GM18505 (cell line): ENCODE data around the gene NAT16.
A peak's percentile ranks its signal among the peaks of the same experiment; 100 is the strongest.

Source experiments
- ATAC-seq: cut with Tn5 transposase; IDR thresholded peaks from one replicate; pipeline ENCODE4 v1.9.1; 2021; ENCODE audit not compliant: unreplicated experiment
- POLR2A ChIP-seq: IDR thresholded peaks from 4 replicates; pipeline ENCODE4 v1.6.1; 2011; ENCODE audit warnings: borderline replicate concordance; ENCODE audit not compliant: insufficient read depth, insufficient read length; ENCODE audit errors: extremely low read depth

The NAT16 gene

GRCh38 chr7:101180130-101180755, at the start of gene NAT16:
TSS of gene NAT16 (minus strand) at chr7:101180293. CDS start at chr7:101174807, 5,486 bp downstream.
- no peak for TF ChIP-seq POLR2A
- no peak for ATAC-seq

- ATAC-seq, result no peak
- TF ChIP-seq POLR2A, result no peak
These were observed 46.6 kb upstream of the NAT16 start for GRCh38 chr7:101226721-101227120.

- no peak for TF ChIP-seq POLR2A
- no peak for ATAC-seq
These were observed 45.6 kb upstream of the NAT16 start for GRCh38 chr7:101225650-101226049.

GRCh38 chr7:101223528-101223927, 43.4 kb upstream of the NAT16 start:
- no peak for ATAC-seq

GRCh38 chr7:101222275-101222830, 42.3 kb upstream of the NAT16 start:
- no peak for TF ChIP-seq POLR2A
- no peak for ATAC-seq

More at GRCh38 chr7:101223528-101223927, 43.4 kb upstream of the NAT16 start:
- TF ChIP-seq POLR2A, result no peak

GRCh38 chr7:101220295-101220694, 40.2 kb upstream of the NAT16 start:
- no peak for TF ChIP-seq POLR2A
- no peak for ATAC-seq

- ATAC-seq, result peak; percentile 8
- no peak for TF ChIP-seq POLR2A
These were observed 38.4 kb upstream of the NAT16 start for GRCh38 chr7:101218236-101219125.

- TF ChIP-seq POLR2A, result peak; percentile 51
- peak; percentile 63 for ATAC-seq
These were observed 37.5 kb upstream of the NAT16 start, which contains the start of the genes PLOD3 and ZNHIT1 for GRCh38 chr7:101217388-101218235. TSS of gene PLOD3 (minus strand) at chr7:101217581. CDS start at chr7:101217274, 307 bp downstream. TSS of gene ZNHIT1 (plus strand) at chr7:101218165. CDS start at chr7:101218196, 31 bp downstream.

- TF ChIP-seq POLR2A, result no peak
- ATAC-seq, result peak; percentile 17
These were observed 36.8 kb upstream of the NAT16 start for GRCh38 chr7:101216860-101217387.

GRCh38 chr7:101216001-101216859, 36.1 kb upstream of the NAT16 start:
- ATAC-seq, result no peak
- TF ChIP-seq POLR2A, result no peak

GRCh38 chr7:101212014-101212413, 31.9 kb upstream of the NAT16 start:
- no peak for TF ChIP-seq POLR2A
- ATAC-seq, result no peak

- no peak for TF ChIP-seq POLR2A
- ATAC-seq, result no peak
These were observed 31.4 kb upstream of the NAT16 start for GRCh38 chr7:101211501-101211900.

- ATAC-seq, result no peak
- no peak for TF ChIP-seq POLR2A
These were observed 30.1 kb upstream of the NAT16 start for GRCh38 chr7:101210143-101210542.
